ENCODE measurements around the gene TPX2.

- no peak for TF ChIP-seq CTCF (IDR thresholded peaks at IDR 0.05)
- TF ChIP-seq POLR2A (IDR thresholded peaks at IDR 0.05) = no peak
- TF ChIP-seq POLR2AphosphoS5 (IDR thresholded peaks at IDR 0.05) = no peak
- no peak for TF ChIP-seq EP300 (IDR thresholded peaks at IDR 0.05; ENCODE audit: low read depth)
Measured at GRCh38 chr20:31836853-31837608, 97.9 kb downstream of the TPX2 start.
